Panc1 (cell line): Measurements from ENCODE around the gene DIDO1. TPM values are rescaled to one million over a fixed set of nuclear protein-coding genes. Genes with fewer than 3 reads are reported as not detected.

Source experiments
- ATAC-seq: fragments of 200-7000 bp; cut with Tn5 transposase; 2 replicates; pipeline ENCODE4 v1.9.1; 2020; ENCODE audit warnings: mild to moderate bottlenecking, moderate library complexity
- BruUV-seq: library from RNA; stranded (reverse); fragments of 400-500 nt; replicated peaks from 2 replicates; lab custom pipeline; 2021; lab: Mats Ljungman, UMichigan
- CTCF ChIA-PET: fragments of 300-600 bp; sonication (Branson Sonifier 250); formaldehyde crosslinking; loops from one replicate; lab custom pipeline; 2022; ENCODE audit warnings: antibody characterized with exemption; lab: Charles Lee
- POLR2A ChIA-PET: fragments of 300-600 bp; sonication (Branson Sonifier 250); formaldehyde crosslinking; loops from one replicate; lab custom pipeline; 2022; ENCODE audit warnings: antibody characterized with exemption; lab: Charles Lee
- DNase-seq: peaks from one replicate; pipeline ENCODE4 v3.0.0-alpha.2; 2010; ENCODE audit warnings: low read depth, low spot score
- H3K27ac ChIP-seq: 2 replicates; pipeline ENCODE4 v1.5.1; 2011; ENCODE audit warnings: mild to moderate bottlenecking, low read length, inconsistent platforms
- H3K27me3 ChIP-seq: fragments of 200-500 bp; sonication (Bioruptor generic); 2 replicates; pipeline ENCODE4 v1.6.0; 2014; ENCODE audit warnings: low read length, inconsistent platforms; ENCODE audit not compliant: control insufficient read depth, insufficient read depth
- H3K36me3 ChIP-seq: fragments of 200-500 bp; sonication (Bioruptor generic); 2 replicates; pipeline ENCODE4 v1.5.1; 2014; ENCODE audit warnings: inconsistent platforms, mild to moderate bottlenecking, low read length, moderate library complexity; ENCODE audit not compliant: control insufficient read depth, insufficient read depth
- H3K4me1 ChIP-seq: 2 replicates; pipeline ENCODE4 v1.5.1; 2011; ENCODE audit warnings: inconsistent platforms, mild to moderate bottlenecking, low read length, moderate library complexity; ENCODE audit not compliant: control insufficient read depth, insufficient read depth
- H3K4me3 ChIP-seq, 2 experiments: 2 replicates each; pipeline ENCODE4 v1.5.1; 2011 to 2012; ENCODE audit warnings: low read depth in 2 of 2, low read length in 2 of 2, mild to moderate bottlenecking in 2 of 2, inconsistent platforms in 1 of 2, moderate library complexity in 1 of 2
- H3K9me3 ChIP-seq: fragments of 200-500 bp; sonication (Bioruptor generic); 2 replicates; pipeline ENCODE4 v1.5.1; 2014; ENCODE audit warnings: low read depth, mild to moderate bottlenecking, inconsistent platforms, low read length, moderate library complexity; ENCODE audit not compliant: control insufficient read depth, insufficient read depth
- POLR2AphosphoS5 ChIP-seq: IDR thresholded peaks from 2 replicates; pipeline ENCODE4 v1.6.1; 2012; ENCODE audit warnings: mild to moderate bottlenecking, low read depth, low read length, moderate library complexity
- SIN3A ChIP-seq: IDR thresholded peaks from 2 replicates; pipeline ENCODE4 v1.6.1; 2012; ENCODE audit warnings: low read depth, mild to moderate bottlenecking, low read length, moderate library complexity, borderline replicate concordance; ENCODE audit not compliant: insufficient read depth
- TCF7L2 ChIP-seq: IDR thresholded peaks from 2 replicates; pipeline ENCODE4 v1.6.1; 2011; ENCODE audit warnings: mild to moderate bottlenecking, low read depth, low read length, inconsistent platforms
- in situ Hi-C: cut with HindIII; loops from 2 replicates; pipeline ENCODE4 v1.10.0; 2016; ENCODE audit warnings: low sequenced_read_pairs, low pct_unique_long_range_greater_than_20kb
- intact Hi-C: fragments of 100-400 bp; cut with micrococcal nuclease; formaldehyde crosslinking; loops from one replicate; pipeline ENCODE4 v1.10.0; 2022; ENCODE audit not compliant: unreplicated experiment
- total RNA-seq: library from RNA; stranded (reverse); gene quantifications from one replicate; pipeline ENCODE4 v1.2.1, GENCODE V29; 2021; ENCODE audit not compliant: unreplicated experiment
- TF ChIP-seq, protein P1 (sequence below): fragments of 450-650 bp; IDR thresholded peaks from 2 replicates; pipeline ENCODE4 v1.5.1; 2017; ENCODE audit warnings: mild to moderate bottlenecking
- TF ChIP-seq, protein P2 (sequence below), 2 experiments: IDR thresholded peaks; 2 replicates each; pipeline ENCODE4 v1.6.1; 2011 to 2012; ENCODE audit warnings: low read depth in 2 of 2, control low read depth in 1 of 2, low read length in 1 of 2, mild to moderate bottlenecking in 1 of 2, moderate library complexity in 1 of 2; ENCODE audit not compliant: insufficient read depth in 1 of 2

Gene DIDO1
- total RNA-seq, 1 experiment from 2014 or later, result 57.3 TPM

DNA sequence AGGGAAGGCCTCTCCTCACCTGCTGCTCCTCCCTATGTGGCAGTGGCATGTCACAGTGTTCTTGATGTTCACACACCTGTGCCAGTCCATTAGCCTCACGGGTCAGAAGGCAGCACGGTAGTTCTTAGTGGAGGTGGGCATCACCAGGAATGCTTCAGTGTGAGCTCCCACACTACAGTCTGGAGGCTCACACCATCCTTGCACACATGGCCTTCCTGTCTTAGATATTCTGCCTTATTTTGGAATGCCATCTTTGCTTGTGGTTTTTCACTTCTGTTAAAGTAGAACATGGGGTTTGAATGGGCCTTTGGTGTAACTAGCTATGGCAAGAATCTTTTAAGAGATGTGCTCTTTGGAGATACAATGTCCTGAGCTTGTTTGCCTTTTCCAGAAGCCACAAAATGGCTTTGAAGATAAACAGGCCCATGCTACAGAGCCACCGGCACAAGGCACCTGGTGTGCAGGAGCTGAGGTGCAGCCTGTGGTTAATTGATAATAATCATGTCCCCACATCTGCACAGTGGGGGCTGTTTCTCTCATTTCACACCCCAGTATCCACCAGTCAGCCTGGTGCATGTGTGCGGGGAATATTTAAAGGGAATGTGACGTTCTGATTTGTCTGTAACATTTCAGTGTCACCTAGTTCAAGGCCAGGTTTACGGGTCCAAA is 23.0 kb upstream of the DIDO1 start:
- Histone ChIP-seq H3K27me3 (no peaks in the 10 kb centered on the region), H3K4me3 (no peak overlapping the region), H3K36me3 (peaks cover 6% of the 10 kb centered on the region), H3K4me1 (no peaks in the 10 kb centered on the region), H3K9me3 (no peaks in the 10 kb centered on the region), H3K27ac (no peak overlapping the region)
- CTCF ChIA-PET, result no interaction called here
- no TSS peak for BruUV-seq
- DNase-seq (no peak), ATAC-seq (no peak)
- intact Hi-C loops, result no loop called here
- POLR2A ChIA-PET, result no interaction called here
- in situ Hi-C loops, result no loop called here
- TF ChIP-seq, protein P1, sequence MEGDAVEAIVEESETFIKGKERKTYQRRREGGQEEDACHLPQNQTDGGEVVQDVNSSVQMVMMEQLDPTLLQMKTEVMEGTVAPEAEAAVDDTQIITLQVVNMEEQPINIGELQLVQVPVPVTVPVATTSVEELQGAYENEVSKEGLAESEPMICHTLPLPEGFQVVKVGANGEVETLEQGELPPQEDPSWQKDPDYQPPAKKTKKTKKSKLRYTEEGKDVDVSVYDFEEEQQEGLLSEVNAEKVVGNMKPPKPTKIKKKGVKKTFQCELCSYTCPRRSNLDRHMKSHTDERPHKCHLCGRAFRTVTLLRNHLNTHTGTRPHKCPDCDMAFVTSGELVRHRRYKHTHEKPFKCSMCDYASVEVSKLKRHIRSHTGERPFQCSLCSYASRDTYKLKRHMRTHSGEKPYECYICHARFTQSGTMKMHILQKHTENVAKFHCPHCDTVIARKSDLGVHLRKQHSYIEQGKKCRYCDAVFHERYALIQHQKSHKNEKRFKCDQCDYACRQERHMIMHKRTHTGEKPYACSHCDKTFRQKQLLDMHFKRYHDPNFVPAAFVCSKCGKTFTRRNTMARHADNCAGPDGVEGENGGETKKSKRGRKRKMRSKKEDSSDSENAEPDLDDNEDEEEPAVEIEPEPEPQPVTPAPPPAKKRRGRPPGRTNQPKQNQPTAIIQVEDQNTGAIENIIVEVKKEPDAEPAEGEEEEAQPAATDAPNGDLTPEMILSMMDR, result no peak
- TF ChIP-seq SIN3A (no peak), TCF7L2 (no peak), POLR2AphosphoS5 (no peak)
- TF ChIP-seq, protein P2, sequence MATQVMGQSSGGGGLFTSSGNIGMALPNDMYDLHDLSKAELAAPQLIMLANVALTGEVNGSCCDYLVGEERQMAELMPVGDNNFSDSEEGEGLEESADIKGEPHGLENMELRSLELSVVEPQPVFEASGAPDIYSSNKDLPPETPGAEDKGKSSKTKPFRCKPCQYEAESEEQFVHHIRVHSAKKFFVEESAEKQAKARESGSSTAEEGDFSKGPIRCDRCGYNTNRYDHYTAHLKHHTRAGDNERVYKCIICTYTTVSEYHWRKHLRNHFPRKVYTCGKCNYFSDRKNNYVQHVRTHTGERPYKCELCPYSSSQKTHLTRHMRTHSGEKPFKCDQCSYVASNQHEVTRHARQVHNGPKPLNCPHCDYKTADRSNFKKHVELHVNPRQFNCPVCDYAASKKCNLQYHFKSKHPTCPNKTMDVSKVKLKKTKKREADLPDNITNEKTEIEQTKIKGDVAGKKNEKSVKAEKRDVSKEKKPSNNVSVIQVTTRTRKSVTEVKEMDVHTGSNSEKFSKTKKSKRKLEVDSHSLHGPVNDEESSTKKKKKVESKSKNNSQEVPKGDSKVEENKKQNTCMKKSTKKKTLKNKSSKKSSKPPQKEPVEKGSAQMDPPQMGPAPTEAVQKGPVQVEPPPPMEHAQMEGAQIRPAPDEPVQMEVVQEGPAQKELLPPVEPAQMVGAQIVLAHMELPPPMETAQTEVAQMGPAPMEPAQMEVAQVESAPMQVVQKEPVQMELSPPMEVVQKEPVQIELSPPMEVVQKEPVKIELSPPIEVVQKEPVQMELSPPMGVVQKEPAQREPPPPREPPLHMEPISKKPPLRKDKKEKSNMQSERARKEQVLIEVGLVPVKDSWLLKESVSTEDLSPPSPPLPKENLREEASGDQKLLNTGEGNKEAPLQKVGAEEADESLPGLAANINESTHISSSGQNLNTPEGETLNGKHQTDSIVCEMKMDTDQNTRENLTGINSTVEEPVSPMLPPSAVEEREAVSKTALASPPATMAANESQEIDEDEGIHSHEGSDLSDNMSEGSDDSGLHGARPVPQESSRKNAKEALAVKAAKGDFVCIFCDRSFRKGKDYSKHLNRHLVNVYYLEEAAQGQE (IDR thresholded peaks at IDR 0.05; ENCODE audit: insufficient read depth in 1 of 2, low read depth in 2 of 2, low read length in 1 of 2), result no peak

DNA sequence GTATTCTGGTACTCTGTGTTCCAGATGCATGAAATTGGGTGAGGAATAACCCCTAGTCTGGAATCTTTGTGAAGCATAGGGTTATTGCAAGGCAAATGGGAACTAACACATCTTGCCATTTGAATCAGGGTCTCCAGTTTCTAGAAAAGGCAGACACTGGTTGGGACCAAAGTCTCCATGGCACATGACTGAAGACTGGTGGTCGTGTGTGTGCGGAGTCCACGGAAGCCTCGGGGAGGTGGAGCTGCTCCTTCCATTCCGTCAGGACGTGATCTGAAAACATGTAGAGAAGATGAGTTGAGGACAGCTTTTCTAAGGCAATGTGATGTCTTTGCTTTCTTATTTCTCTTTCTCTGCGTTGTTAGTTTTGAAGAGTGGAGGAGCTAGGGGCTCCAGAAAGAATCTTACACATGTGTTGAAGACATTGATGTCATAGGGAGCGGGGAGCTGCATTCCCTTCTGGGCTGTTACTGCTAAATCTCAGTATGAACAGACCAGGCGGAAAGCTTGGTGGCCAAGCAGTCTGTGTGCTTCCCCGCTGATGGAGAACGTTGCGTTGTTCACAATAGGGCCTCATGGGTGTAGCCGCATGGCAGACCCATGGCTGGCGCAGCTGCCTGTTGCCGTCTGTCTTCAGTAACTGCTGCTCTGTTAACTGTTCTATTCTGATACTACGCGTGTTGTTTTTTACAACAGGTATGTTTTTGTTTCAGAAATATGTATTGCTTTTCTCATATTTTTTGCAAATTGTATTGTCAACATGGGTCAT is 21.4 kb upstream of the DIDO1 start:
- BruUV-seq, result no TSS peak
- DNase-seq (no peak), ATAC-seq (no peak)
- peaks cover 13% of the 10 kb centered on the region for H3K36me3 ChIP-seq
- TF ChIP-seq TCF7L2 (no peak), POLR2AphosphoS5 (no peak), SIN3A (no peak)
- TF ChIP-seq, protein P2 (IDR thresholded peaks at IDR 0.05; ENCODE audit: insufficient read depth in 1 of 2, low read depth in 2 of 2, low read length in 1 of 2), result no peak
- TF ChIP-seq, protein P1, result no peak
- no peak overlapping the region for H3K27ac ChIP-seq
- H3K27me3 ChIP-seq, result no peaks in the 10 kb centered on the region
- in situ Hi-C loops (no loop called here), intact Hi-C loops (no loop called here)
- no peaks in the 10 kb centered on the region for H3K9me3 ChIP-seq
- POLR2A ChIA-PET, result interaction anchor here (0.7 kb wide), 1 partner anchor 46 kb away, joined by 6 read pairs; no protein-coding TSS in a partner anchor
- H3K4me3 ChIP-seq, result no peak overlapping the region
- CTCF ChIA-PET, result no interaction called here
- H3K4me1 ChIP-seq, result no peaks in the 10 kb centered on the region
